ENCODE data around the gene PKP4. TPM values are rescaled to one million over a fixed set of nuclear protein-coding genes. Genes with fewer than 3 reads are reported as not detected.

PKP4 gene
- total RNA-seq, 2 experiments from 2014 or later: 68.7 to 73.2 TPM

DNA sequence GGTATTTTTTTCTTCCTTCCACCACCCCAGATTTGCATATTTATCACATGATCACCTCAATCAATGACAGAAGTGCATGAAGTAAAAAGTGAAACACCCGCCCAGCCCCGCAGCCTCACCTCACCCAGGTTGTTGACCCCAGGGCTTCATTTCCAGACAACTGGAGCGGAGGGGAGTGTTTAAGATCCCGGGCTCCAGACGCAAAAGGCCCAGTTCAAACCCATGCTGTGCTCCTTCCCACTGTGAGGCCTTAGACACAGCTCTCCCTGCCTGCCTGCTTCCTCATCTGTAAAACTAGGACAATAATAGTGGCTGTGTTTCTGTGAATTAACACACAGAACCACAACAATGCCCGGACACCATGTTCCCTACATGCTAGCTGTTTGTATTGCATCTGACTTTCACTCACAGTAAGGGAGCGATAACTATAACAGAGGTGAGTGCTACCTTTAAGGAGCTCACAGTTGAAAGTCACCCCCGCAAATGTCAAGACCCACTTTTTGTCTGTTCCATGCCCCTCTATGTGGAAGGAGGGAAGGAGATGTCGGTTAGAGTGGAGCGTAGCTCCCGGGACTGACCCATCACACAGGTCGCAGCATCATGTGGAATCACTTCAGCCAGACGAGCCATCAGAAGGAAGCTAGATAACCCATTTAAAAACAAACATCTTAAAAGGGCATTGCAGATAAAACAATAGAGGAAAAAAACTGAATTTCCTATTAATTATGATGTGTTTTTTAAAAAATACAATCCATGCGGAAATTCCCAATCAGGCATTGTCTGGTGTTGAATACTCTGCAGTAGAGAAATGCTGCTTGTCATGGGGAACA is 260.8 kb downstream of the PKP4 start:
- POLR2A ChIA-PET: interaction anchor here (0.9 kb wide), 1 partner anchor 10 kb away, joined by 3 read pairs; no protein-coding TSS in a partner anchor
- TF ChIP-seq CTCF (conservative IDR thresholded peaks at IDR 0.05; ENCODE audit: low read length) (no peak), EZH2phosphoT487 (IDR thresholded peaks at IDR 0.05; ENCODE audit: borderline replicate concordance, low read depth, low read length) (no peak)
- no peak overlapping the region for H3K4me3 ChIP-seq (ENCODE audit: low read depth, low read length, poor library complexity, severe bottlenecking)
- H3K79me2 ChIP-seq (ENCODE audit: insufficient read depth, low read depth, low read length): no peaks in the 10 kb centered on the region
- no peaks in the 10 kb centered on the region for H3K9me3 ChIP-seq (ENCODE audit: low read length)
- no peak overlapping the region for H3K4me2 ChIP-seq (ENCODE audit: low read length)
- no peaks in the 10 kb centered on the region for H3K4me1 ChIP-seq (ENCODE audit: insufficient read depth, low read length, poor library complexity, severe bottlenecking)
- H3K9me2 ChIP-seq (ENCODE audit: insufficient read depth, low read length): no peaks in the 10 kb centered on the region
- no peak overlapping the region for H2AFZ ChIP-seq (ENCODE audit: low read length)
- H3K27ac ChIP-seq (ENCODE audit: low read depth, low read length, poor library complexity, severe bottlenecking): no peak overlapping the region
- H4K20me1 ChIP-seq (ENCODE audit: insufficient read depth, low read length): no peaks in the 10 kb centered on the region
- no TSS peak for BruUV-seq (replicated peaks)
- H3K36me3 ChIP-seq (ENCODE audit: insufficient read depth, low read length): no peaks in the 10 kb centered on the region
- intact Hi-C loops (cut with micrococcal nuclease; ENCODE audit: unreplicated experiment): no loop called here
- CTCF ChIA-PET (ENCODE audit: unreplicated experiment): no interaction called here
- DNase-seq (ENCODE audit: low spot score): no peak

DNA sequence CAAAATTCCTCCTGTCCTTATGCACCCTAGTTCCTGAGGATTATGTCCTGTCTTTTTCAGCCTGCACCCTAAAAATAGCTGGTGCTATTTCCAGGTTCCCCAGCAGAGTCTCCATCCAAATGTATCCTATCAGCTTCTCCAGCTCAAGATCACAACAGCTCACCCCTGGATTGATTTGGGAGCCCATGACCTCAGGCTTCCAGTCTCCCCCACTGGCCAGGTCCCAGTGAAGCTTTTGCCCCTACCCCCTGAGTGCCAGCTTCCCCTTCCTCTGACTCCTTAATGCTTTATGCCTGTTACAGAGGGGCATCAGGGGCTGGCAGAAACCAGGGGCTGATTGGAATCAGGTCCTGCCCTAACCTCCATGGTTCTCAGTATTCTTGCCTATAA is 261.4 kb downstream of the PKP4 start:
- no peak for DNase-seq (ENCODE audit: low spot score)
- intact Hi-C loops (cut with micrococcal nuclease; ENCODE audit: unreplicated experiment): no loop called here
- Histone ChIP-seq H3K27ac (ENCODE audit: low read depth, low read length, poor library complexity, severe bottlenecking) (no peak overlapping the region), H3K4me3 (ENCODE audit: low read depth, low read length, poor library complexity, severe bottlenecking) (no peak overlapping the region), H3K4me1 (ENCODE audit: insufficient read depth, low read length, poor library complexity, severe bottlenecking) (no peaks in the 10 kb centered on the region), H2AFZ (ENCODE audit: low read length) (no peak overlapping the region), H3K36me3 (ENCODE audit: insufficient read depth, low read length) (no peaks in the 10 kb centered on the region), H3K9me3 (ENCODE audit: low read length) (no peaks in the 10 kb centered on the region), H3K4me2 (ENCODE audit: low read length) (no peak overlapping the region), H4K20me1 (ENCODE audit: insufficient read depth, low read length) (no peaks in the 10 kb centered on the region), H3K79me2 (ENCODE audit: insufficient read depth, low read depth, low read length) (no peaks in the 10 kb centered on the region), H3K9me2 (ENCODE audit: insufficient read depth, low read length) (no peaks in the 10 kb centered on the region)
- ChIA-PET POLR2A (interaction anchor here (0.9 kb wide), 1 partner anchor 9 kb away, joined by 3 read pairs; no protein-coding TSS in a partner anchor), CTCF (ENCODE audit: unreplicated experiment) (no interaction called here)
- no TSS peak for BruUV-seq (replicated peaks)
- TF ChIP-seq EZH2phosphoT487 (IDR thresholded peaks at IDR 0.05; ENCODE audit: borderline replicate concordance, low read depth, low read length) (no peak), CTCF (conservative IDR thresholded peaks at IDR 0.05; ENCODE audit: low read length) (no peak)

GRCh38 chr2:158718851-158719250 is 262.1 kb downstream of the PKP4 start:
- H3K79me2 ChIP-seq (ENCODE audit: insufficient read depth, low read depth, low read length): no peaks in the 10 kb centered on the region
- H3K4me1 ChIP-seq (ENCODE audit: insufficient read depth, low read length, poor library complexity, severe bottlenecking): no peaks in the 10 kb centered on the region
- no peak overlapping the region for H3K4me3 ChIP-seq (ENCODE audit: low read depth, low read length, poor library complexity, severe bottlenecking)
- POLR2A ChIA-PET: no interaction called here
- DNase-seq (ENCODE audit: low spot score): no peak
- no peak overlapping the region for H3K4me2 ChIP-seq (ENCODE audit: low read length)
- no peaks in the 10 kb centered on the region for H3K9me2 ChIP-seq (ENCODE audit: insufficient read depth, low read length)
- no peaks in the 10 kb centered on the region for H3K36me3 ChIP-seq (ENCODE audit: insufficient read depth, low read length)
- no peak overlapping the region for H2AFZ ChIP-seq (ENCODE audit: low read length)
- CTCF ChIA-PET (ENCODE audit: unreplicated experiment): no interaction called here
- intact Hi-C loops (cut with micrococcal nuclease; ENCODE audit: unreplicated experiment): no loop called here
- TF ChIP-seq CTCF (conservative IDR thresholded peaks at IDR 0.05; ENCODE audit: low read length) (no peak), EZH2phosphoT487 (IDR thresholded peaks at IDR 0.05; ENCODE audit: borderline replicate concordance, low read depth, low read length) (no peak)
- no peaks in the 10 kb centered on the region for H4K20me1 ChIP-seq (ENCODE audit: insufficient read depth, low read length)
- H3K27ac ChIP-seq (ENCODE audit: low read depth, low read length, poor library complexity, severe bottlenecking): no peak overlapping the region
- no TSS peak for BruUV-seq (replicated peaks)
- no peaks in the 10 kb centered on the region for H3K9me3 ChIP-seq (ENCODE audit: low read length)

Measured in OCI-LY7 (cell line).